SK-N-SH (cell line): ENCODE measurements around the gene MBP. TPM values are rescaled to one million over a fixed set of nuclear protein-coding genes. Genes with fewer than 3 reads are reported as not detected.

Experiments
- CTCF ChIA-PET: fragments of 300-600, 350-600 bp; formaldehyde crosslinking; extraction: SDS; loops from one replicate; lab custom pipeline; 2021; lab: Yijun Ruan, JAX
- POLR2A ChIA-PET: fragments of 350-600 bp; sonication (Branson Sonifier 250); formaldehyde crosslinking; extraction: SDS; loops from one replicate; lab custom pipeline; 2020; ENCODE audit warnings: antibody characterized with exemption, inconsistent platforms; lab: Yijun Ruan, JAX
- DNase-seq: peaks from one replicate; pipeline ENCODE4 v3.0.0; 2012
- H2AFZ ChIP-seq: fragments of 200-600 bp; sonication (generic); 2 replicates; pipeline ENCODE4 v1.8.1; 2016; ENCODE audit warnings: antibody characterized with exemption, mild to moderate bottlenecking, low read depth
- H3F3A ChIP-seq: fragments of 200-600 bp; sonication (generic); replicated peaks from 2 replicates; pipeline ENCODE3; 2016; ENCODE audit warnings: antibody characterized with exemption, mild to moderate bottlenecking; ENCODE audit not compliant: insufficient read depth
- H3K27ac ChIP-seq, 2 experiments: fragments of 200-500 bp in 1 of 2; fragments of 200-600 bp in 1 of 2; sonication (Bioruptor generic) in 1 of 2; sonication (generic), shearing (Covaris generic) in 1 of 2; 2 replicates each; pipeline versions ENCODE4 v1.5.1 to v1.6.1; 2014 to 2016; ENCODE audit warnings: low read depth in 2 of 2, inconsistent platforms in 1 of 2, low read length in 1 of 2, mild to moderate bottlenecking in 1 of 2, mixed read lengths in 1 of 2
- H3K27me3 ChIP-seq: fragments of 200-600 bp; sonication (generic), shearing (Covaris generic); 2 replicates; pipeline ENCODE4 v1.6.1; 2016; ENCODE audit warnings: mixed run types; ENCODE audit not compliant: insufficient read depth
- H3K36me3 ChIP-seq, 2 experiments: fragments of 200-500 bp in 1 of 2; fragments of 200-600 bp in 1 of 2; sonication (Bioruptor generic) in 1 of 2; sonication (generic) in 1 of 2; replicated peaks in 1 of 2; 2 replicates each; pipeline versions ENCODE3 to v1.5.1; 2014 to 2016; ENCODE audit warnings: low read length in 1 of 2, mild to moderate bottlenecking in 1 of 2; ENCODE audit not compliant: insufficient read depth in 2 of 2, control insufficient read depth in 1 of 2
- H3K4me1 ChIP-seq, 2 experiments: fragments of 200-500 bp in 1 of 2; fragments of 200-600 bp in 1 of 2; sonication (Bioruptor generic) in 1 of 2; sonication (generic), shearing (Covaris generic) in 1 of 2; 2 replicates each; pipeline versions ENCODE4 v1.5.1 to v1.6.1; 2014 to 2016; ENCODE audit warnings: low read depth in 1 of 2, low read length in 1 of 2, mixed run types in 1 of 2; ENCODE audit not compliant: insufficient read depth in 2 of 2, control insufficient read depth in 1 of 2
- H3K4me2 ChIP-seq: fragments of 200-600 bp; sonication (generic), shearing (Covaris generic); 2 replicates; pipeline ENCODE4 v1.6.1; 2017; ENCODE audit warnings: mixed run types
- H3K4me3 ChIP-seq, 2 experiments: fragments of 200-500 bp in 1 of 2; fragments of 200-600 bp in 1 of 2; sonication (Bioruptor generic) in 1 of 2; sonication (generic), shearing (Covaris generic) in 1 of 2; 2 replicates each; pipeline versions ENCODE4 v1.5.1 to v1.8.1; 2014 to 2016; ENCODE audit warnings: low read depth in 2 of 2, inconsistent platforms in 1 of 2, low read length in 1 of 2, mild to moderate bottlenecking in 1 of 2, mixed read lengths in 1 of 2, moderate library complexity in 1 of 2
- H3K79me2 ChIP-seq: fragments of 200-600 bp; sonication (generic); 2 replicates; pipeline ENCODE4 v1.8.1; 2017; ENCODE audit warnings: mild to moderate bottlenecking; ENCODE audit not compliant: insufficient read depth
- H3K9ac ChIP-seq: fragments of 200-600 bp; sonication (generic); 2 replicates; pipeline ENCODE4 v1.6.1; 2017; ENCODE audit warnings: mixed run types
- H3K9me2 ChIP-seq: fragments of 200-600 bp; sonication (generic); 2 replicates; pipeline ENCODE4 v1.6.1; 2017; ENCODE audit warnings: mixed run types
- H3K9me3 ChIP-seq: fragments of 200-600 bp; sonication (generic); 2 replicates; pipeline ENCODE4 v1.6.1; 2017; ENCODE audit warnings: mixed run types, mild to moderate bottlenecking, moderate library complexity
- H4K20me1 ChIP-seq: fragments of 200-600 bp; sonication (generic); 2 replicates; pipeline ENCODE4 v1.6.1; 2017; ENCODE audit warnings: mild to moderate bottlenecking, mixed run types; ENCODE audit not compliant: insufficient read depth
- CHD2 ChIP-seq: fragments of 150-350 bp; IDR thresholded peaks from 2 replicates; pipeline ENCODE4 v1.6.1; 2018; ENCODE audit warnings: low read length; ENCODE audit not compliant: partially characterized antibody
- EP300 ChIP-seq, 2 experiments: IDR thresholded peaks; 2 replicates each; pipeline versions ENCODE4 v1.4.0 to v1.6.1; 2012; ENCODE audit warnings: borderline replicate concordance in 1 of 2, low read depth in 1 of 2, low read length in 1 of 2
- GATA2 ChIP-seq: sonication (generic); formaldehyde crosslinking; IDR thresholded peaks from 2 replicates; pipeline ENCODE4 v1.5.0; 2020; ENCODE audit warnings: mild to moderate bottlenecking, missing genetic modification reagents
- MXI1 ChIP-seq: IDR thresholded peaks from 2 replicates; pipeline ENCODE4 v1.6.1; 2012; ENCODE audit warnings: mild to moderate bottlenecking, low read depth, low read length, improper control_type of control experiment
- RAD21 ChIP-seq: IDR thresholded peaks from 2 replicates; pipeline ENCODE4 v1.6.1; 2012; ENCODE audit warnings: mild to moderate bottlenecking, low read length
- SMC3 ChIP-seq: IDR thresholded peaks from 2 replicates; pipeline ENCODE4 v1.6.1; 2012; ENCODE audit warnings: low read depth, low read length, improper control_type of control experiment
- WGBS: methylation state at CpG from one replicate; pipeline ENCODE4 v1.1.6; 2017; ENCODE audit warnings: low lambda C conversion rate; 5-methylcytosine and 5-hydroxymethylcytosine counted together
- polyA plus RNA-seq, 3 experiments: library from polyadenylated mRNA; depleted of rRNA; stranded (reverse); fragments of >200 nt; gene quantifications; 2 replicates each; pipeline ENCODE4 v1.2.3, GENCODE V29; 2012
- TF ChIP-seq, protein P1 (sequence below): IDR thresholded peaks from 2 replicates; pipeline ENCODE4 v1.4.0; 2012; ENCODE audit warnings: low read depth
- TF ChIP-seq, protein P2 (sequence below): IDR thresholded peaks from 2 replicates; pipeline ENCODE4 v1.4.0; 2012; ENCODE audit warnings: low read depth, borderline replicate concordance

MBP gene
- polyA plus RNA-seq, 1 of the 3 experiments (the other 2 are of a cell fraction), result 1.6 TPM

DNA sequence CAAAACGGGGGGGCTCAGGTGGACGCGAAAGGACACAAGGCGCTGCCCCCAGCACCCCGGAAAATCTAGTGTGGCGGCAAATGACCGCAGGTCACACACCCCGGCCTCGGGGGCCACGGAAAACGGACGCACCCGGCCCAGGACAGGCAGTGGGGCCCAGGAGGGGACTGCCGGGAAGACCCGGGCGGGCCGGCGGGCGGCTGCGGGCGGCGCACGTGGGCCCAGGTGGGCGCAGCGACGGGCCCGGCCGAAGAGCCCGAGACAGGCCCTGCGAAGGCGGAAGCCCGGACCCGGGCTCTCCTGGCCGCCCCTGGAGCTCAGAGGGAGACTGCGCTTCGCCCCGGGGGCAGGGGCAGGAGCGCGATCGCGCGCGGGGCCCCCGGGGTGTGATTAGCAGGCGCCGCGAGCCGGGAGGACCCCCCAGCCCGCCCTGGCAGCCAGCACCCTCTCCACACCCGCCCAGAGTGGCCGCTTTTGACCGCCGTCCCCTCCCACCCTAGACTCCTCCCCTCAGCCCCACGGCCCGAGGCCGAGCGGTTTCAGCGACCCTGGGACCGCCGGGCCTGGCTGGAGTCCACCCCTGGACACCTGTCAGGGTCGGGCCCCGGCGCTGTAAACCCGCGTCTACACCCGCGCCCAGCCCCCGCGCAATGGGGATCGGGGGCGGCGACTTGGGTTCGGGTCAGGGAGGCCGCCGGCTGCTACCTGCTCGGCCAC lies 773 bp downstream of the MBP start:
- Histone ChIP-seq H3K27me3 (0 out of 2 replicates have a peak, but pooled peaks cover 5% of the 10 kb centered on the region), H4K20me1 (no peaks in the 10 kb centered on the region), H3K36me3 (no peaks in the 10 kb centered on the region), H3K79me2 (no peaks in the 10 kb centered on the region), H3K27ac (no peak overlapping the region), H3K9me3 (no peaks in the 10 kb centered on the region), H3K9ac (peak overlapping the region; percentile 64), H3K4me3 (peak overlapping the region; percentile 51 to 58), H3F3A (peaks cover 15% of the 10 kb centered on the region), H2AFZ (peak overlapping the region; percentile 87)
- whole genome bisulfite sequencing, result 1% methylated on average over 14 of the region's 76 CpGs
- DNase-seq, result peak; percentile 73
- CTCF ChIA-PET, result no interaction called here
- TF ChIP-seq, protein P1, sequence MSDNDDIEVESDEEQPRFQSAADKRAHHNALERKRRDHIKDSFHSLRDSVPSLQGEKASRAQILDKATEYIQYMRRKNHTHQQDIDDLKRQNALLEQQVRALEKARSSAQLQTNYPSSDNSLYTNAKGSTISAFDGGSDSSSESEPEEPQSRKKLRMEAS, result 0 out of 2 replicates have a peak, but pooled peaks have one; percentile 16
- TF ChIP-seq EP300 (IDR thresholded peaks at IDR 0.05; ENCODE audit: borderline replicate concordance in 1 of 2, low read depth in 1 of 2, low read length in 1 of 2), result no peak
- TF ChIP-seq, all 33 proteins: peak for 1
- peak overlapping the region; percentile 78 for H3K4me2 ChIP-seq
- peaks cover 0 to 5% of the 10 kb centered on the region in 2 experiments; a peak in 3 of 4 replicates for H3K4me1 ChIP-seq
- POLR2A ChIA-PET, result no interaction called here
- H3K9me2 ChIP-seq, result no peaks in the 10 kb centered on the region

DNA sequence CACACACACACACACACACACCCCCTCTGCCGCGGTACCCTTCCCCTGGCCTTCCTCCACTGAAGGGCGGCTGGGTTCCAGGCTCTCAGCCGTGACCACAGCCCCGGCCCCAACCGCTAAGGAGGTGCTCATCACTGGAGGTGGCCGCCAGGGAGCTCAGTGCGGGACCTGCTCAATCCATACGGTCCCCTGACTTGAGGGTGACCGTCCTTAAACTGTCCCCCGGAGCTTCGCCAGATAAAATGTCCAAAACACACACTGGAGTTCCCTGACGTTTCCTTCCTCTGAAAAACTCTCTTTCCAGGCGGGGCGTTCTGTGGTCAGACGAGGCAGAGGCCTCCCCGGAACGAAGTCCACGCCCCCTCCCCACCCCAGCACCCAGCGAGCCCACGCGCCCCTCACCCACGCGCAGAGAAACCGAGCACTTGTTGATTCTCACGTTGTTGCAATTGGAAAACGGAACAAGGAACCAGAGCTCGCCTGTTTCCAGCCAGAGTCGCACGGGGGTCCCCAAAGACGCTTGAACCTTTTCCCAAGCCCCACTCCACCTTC lies 1.4 kb downstream of the MBP start:
- peak overlapping the region; percentile 64 for H3K9ac ChIP-seq
- H3K9me2 ChIP-seq, result no peaks in the 10 kb centered on the region
- H2AFZ ChIP-seq, result peak overlapping the region; percentile 87
- H4K20me1 ChIP-seq, result no peaks in the 10 kb centered on the region
- TF ChIP-seq, protein P2, sequence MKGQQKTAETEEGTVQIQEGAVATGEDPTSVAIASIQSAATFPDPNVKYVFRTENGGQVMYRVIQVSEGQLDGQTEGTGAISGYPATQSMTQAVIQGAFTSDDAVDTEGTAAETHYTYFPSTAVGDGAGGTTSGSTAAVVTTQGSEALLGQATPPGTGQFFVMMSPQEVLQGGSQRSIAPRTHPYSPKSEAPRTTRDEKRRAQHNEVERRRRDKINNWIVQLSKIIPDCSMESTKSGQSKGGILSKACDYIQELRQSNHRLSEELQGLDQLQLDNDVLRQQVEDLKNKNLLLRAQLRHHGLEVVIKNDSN, result no peak
- POLR2A ChIA-PET, result no interaction called here
- H3K4me3 ChIP-seq, result peak overlapping the region; percentile 51 to 58
- 0 out of 2 replicates have a peak, but pooled peaks cover 5% of the 10 kb centered on the region for H3K27me3 ChIP-seq
- H3K9me3 ChIP-seq, result no peaks in the 10 kb centered on the region
- no peak overlapping the region for H3K27ac ChIP-seq
- CTCF ChIA-PET, result no interaction called here
- 32% methylated on average over 10 of the region's 31 CpGs for WGBS
- H3F3A ChIP-seq, result peaks cover 15% of the 10 kb centered on the region
- peaks cover 0 to 5% of the 10 kb centered on the region in 2 experiments; a peak in 3 of 4 replicates for H3K4me1 ChIP-seq
- no peaks in the 10 kb centered on the region for H3K36me3 ChIP-seq
- no peak for DNase-seq
- H3K4me2 ChIP-seq, result peak overlapping the region; percentile 78
- H3K79me2 ChIP-seq, result no peaks in the 10 kb centered on the region

DNA sequence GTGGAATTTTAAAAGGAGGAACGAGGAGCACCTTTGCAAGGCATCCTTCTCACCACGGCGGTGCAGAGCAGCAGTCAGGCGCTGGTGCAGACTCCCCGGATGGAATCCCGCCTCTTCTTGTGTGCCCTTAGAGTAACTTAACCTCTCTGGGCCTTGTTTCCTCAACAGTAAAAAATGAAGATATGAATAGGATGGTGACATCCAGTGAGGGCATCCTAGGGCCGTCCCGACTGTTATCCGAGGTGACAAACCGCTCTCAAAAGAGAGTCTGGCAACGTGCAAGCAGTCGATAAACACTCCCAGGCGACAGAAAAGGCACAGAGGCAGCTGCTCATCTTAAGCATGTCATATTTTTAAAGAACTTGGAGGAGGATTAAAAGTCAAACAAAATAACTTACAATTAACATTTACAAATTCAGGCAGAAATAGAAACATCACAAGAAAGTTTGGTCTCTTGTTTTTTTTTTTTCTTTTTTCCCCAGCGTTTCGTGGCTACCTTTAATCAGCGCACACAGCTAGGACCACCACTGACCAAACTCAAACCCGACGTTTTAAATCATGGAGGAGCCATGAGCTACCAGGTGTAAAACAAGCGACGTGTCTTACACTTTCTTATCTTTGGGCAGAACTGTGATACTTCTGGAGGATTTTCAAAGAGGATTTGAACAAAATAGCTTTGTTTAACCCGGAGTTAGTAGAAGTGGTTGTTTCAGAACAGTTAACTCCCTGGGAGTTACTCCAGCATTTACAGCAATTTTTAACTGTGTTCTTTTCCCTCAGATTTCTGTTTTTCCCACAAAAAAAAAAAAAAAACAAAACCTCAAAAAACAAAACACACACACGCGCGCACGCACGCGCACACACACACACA lies 2.1 kb downstream of the MBP start:
- Histone ChIP-seq H3F3A (peaks cover 15% of the 10 kb centered on the region), H3K4me1 (peaks cover 0 to 5% of the 10 kb centered on the region in 2 experiments; a peak in 3 of 4 replicates), H3K9ac (no peak overlapping the region), H3K27ac (no peak overlapping the region), H3K4me3 (peak overlapping the region in 1 of 2 experiments; percentile 51; a peak in 2 of 4 replicates), H3K27me3 (0 out of 2 replicates have a peak, but pooled peaks cover 5% of the 10 kb centered on the region), H3K9me3 (no peaks in the 10 kb centered on the region), H2AFZ (no peak overlapping the region), H3K4me2 (peak overlapping the region; percentile 78; the same call in 1 of the 2 replicates), H3K9me2 (no peaks in the 10 kb centered on the region), H3K79me2 (no peaks in the 10 kb centered on the region), H4K20me1 (no peaks in the 10 kb centered on the region), H3K36me3 (no peaks in the 10 kb centered on the region)
- CTCF ChIA-PET, result no interaction called here
- TF ChIP-seq MXI1 (no peak), RAD21 (no peak), SMC3 (no peak), CHD2 (no peak), GATA2 (CRISPR knock-in tag) (no peak)
- 82% methylated on average over 22 of the region's 27 CpGs for WGBS
- POLR2A ChIA-PET, result no interaction called here
- DNase-seq, result no peak
